Bronchial epithelial cell (primary cell): ENCODE results near the gene VRK1. TPM values are rescaled to one million over a fixed set of nuclear protein-coding genes. Genes with fewer than 3 reads are reported as not detected.

Experiments
- DNase-seq: peaks from one replicate; pipeline ENCODE4 v3.0.0-alpha.2; 2010; ENCODE audit warnings: low read depth
- FAIRE-seq: peaks from 2 replicates; lab custom pipeline; 2011; peaks lifted over from hg19 to GRCh38; lab: Jason Lieb, UNC
- H3K27me3 ChIP-seq: 2 replicates; pipeline ENCODE4 v1.5.1; 2011; ENCODE audit warnings: low read length; ENCODE audit not compliant: control insufficient read depth, insufficient read depth
- H3K36me3 ChIP-seq: 2 replicates; pipeline ENCODE4 v1.5.1; 2011; ENCODE audit warnings: low read length; ENCODE audit not compliant: control insufficient read depth, insufficient read depth
- H3K4me3 ChIP-seq: 2 replicates; pipeline ENCODE4 v1.5.1; 2011; ENCODE audit warnings: mild to moderate bottlenecking, low read depth, low read length, control low read depth
- total RNA-seq: library from RNA; depleted of rRNA; stranded (reverse); fragments of >200 nt; gene quantifications from 2 replicates; pipeline ENCODE4 v1.2.1, GENCODE V29; 2014
- TF ChIP-seq, protein P1 (sequence below): IDR thresholded peaks from 2 replicates; pipeline ENCODE4 v1.5.1; 2011; ENCODE audit warnings: mild to moderate bottlenecking, moderate library complexity, low read length, control low read depth, inconsistent platforms; ENCODE audit not compliant: insufficient read depth, severe bottlenecking

VRK1 gene
- total RNA-seq, 1 donor from 2014 or later, result 12.6 TPM

DNA sequence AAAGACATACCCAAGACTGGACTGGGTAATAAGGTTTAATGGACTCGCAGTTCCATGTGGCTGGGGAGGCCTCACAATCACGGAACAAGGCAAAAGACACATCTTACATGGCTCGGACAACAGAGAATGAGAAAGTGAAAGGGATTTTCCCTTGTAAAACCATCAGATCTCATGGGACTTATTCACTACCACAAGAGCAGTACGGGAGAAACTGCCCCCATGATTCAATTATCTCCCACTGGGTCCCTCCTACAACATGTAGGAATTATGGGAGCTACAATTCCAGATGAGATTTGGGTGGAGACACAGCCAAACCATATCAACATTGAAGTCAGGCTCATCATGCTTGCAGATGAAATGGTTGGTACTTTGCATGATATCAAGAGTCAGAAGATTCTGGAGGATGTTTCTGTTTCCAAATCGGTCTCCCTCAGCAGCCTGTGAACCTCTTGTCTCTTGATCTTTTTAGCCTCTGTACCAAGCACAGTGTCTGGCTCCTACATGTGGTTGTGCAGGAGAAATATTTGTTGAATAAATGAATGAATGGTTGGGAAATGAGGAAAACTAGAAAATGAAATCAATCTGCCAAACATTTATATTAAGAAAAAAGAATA lies 98.6 kb downstream of the VRK1 start:
- no peak for DNase-seq
- no peaks in the 10 kb centered on the region for H3K27me3 ChIP-seq
- TF ChIP-seq, protein P1, sequence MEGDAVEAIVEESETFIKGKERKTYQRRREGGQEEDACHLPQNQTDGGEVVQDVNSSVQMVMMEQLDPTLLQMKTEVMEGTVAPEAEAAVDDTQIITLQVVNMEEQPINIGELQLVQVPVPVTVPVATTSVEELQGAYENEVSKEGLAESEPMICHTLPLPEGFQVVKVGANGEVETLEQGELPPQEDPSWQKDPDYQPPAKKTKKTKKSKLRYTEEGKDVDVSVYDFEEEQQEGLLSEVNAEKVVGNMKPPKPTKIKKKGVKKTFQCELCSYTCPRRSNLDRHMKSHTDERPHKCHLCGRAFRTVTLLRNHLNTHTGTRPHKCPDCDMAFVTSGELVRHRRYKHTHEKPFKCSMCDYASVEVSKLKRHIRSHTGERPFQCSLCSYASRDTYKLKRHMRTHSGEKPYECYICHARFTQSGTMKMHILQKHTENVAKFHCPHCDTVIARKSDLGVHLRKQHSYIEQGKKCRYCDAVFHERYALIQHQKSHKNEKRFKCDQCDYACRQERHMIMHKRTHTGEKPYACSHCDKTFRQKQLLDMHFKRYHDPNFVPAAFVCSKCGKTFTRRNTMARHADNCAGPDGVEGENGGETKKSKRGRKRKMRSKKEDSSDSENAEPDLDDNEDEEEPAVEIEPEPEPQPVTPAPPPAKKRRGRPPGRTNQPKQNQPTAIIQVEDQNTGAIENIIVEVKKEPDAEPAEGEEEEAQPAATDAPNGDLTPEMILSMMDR, result no peak
- no peak overlapping the region for H3K4me3 ChIP-seq
- no peaks in the 10 kb centered on the region for H3K36me3 ChIP-seq
- no peak for FAIRE-seq

DNA sequence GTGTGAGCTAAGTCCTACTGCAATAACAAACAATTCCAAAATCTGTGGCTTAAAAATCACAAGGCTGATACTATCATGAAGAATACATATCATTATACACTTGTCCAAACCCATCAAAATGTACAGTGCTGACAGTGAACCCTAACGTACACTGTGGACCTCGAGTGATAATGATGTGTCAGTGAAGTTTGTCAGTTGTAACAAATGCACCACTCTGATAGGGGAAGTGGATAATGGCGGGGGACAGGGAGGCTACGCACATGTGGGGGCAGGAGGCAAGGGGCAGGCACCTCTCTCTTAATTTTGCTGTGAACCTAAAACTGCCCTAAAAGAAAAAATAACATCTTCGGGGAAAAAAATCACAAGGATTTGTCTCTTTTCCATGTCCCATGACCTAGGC lies 100.0 kb downstream of the VRK1 start:
- TF ChIP-seq, protein P1, result no peak
- Histone ChIP-seq H3K36me3 (no peaks in the 10 kb centered on the region), H3K27me3 (no peaks in the 10 kb centered on the region), H3K4me3 (no peak overlapping the region)
- FAIRE-seq, result no peak
- DNase-seq, result no peak

DNA sequence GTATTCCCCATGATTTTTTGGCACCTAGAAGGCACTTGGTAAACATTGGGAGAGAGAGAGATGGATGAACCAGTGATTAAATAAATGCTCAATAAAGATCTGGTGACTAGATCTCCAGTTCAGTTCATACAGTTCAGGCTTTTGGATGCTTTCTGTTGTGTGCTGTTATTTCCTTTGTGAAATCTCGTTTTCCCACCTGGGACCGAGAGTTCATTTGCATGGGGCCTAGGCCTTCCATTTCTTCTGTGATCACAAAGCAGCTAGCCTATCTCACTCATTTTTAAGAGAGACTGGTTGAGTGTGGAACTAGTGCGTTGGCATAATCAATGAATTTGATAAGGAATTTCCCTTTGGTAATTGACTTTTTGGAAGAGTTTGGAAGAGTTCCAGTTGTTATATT lies 104.0 kb downstream of the VRK1 start:
- TF ChIP-seq, protein P1, result no peak
- H3K4me3 ChIP-seq, result no peak overlapping the region
- FAIRE-seq, result no peak
- no peaks in the 10 kb centered on the region for H3K27me3 ChIP-seq
- DNase-seq, result no peak
- no peaks in the 10 kb centered on the region for H3K36me3 ChIP-seq

DNA sequence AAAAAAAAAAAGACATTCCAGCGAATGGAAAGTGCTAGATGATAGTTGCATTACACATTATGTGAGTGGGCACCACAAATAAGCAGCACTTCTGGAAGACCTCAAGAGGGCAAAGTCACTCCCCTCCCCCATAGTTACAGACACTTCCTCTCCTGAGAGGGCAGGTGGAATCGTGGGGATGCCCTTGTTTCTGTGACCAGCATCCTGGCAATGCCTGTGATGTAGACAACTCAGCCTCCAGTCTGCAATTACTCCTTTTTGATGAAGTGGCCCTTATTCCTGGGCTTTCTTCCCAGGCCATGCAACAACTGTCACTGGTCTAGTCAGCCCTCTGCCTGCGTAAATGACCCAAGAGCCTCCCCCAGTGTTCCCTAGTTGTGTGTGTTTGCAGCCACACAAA lies 104.8 kb downstream of the VRK1 start:
- FAIRE-seq, result no peak
- DNase-seq, result no peak
- Histone ChIP-seq H3K4me3 (no peak overlapping the region), H3K36me3 (no peaks in the 10 kb centered on the region), H3K27me3 (no peaks in the 10 kb centered on the region)
- TF ChIP-seq, protein P1, result no peak

DNA sequence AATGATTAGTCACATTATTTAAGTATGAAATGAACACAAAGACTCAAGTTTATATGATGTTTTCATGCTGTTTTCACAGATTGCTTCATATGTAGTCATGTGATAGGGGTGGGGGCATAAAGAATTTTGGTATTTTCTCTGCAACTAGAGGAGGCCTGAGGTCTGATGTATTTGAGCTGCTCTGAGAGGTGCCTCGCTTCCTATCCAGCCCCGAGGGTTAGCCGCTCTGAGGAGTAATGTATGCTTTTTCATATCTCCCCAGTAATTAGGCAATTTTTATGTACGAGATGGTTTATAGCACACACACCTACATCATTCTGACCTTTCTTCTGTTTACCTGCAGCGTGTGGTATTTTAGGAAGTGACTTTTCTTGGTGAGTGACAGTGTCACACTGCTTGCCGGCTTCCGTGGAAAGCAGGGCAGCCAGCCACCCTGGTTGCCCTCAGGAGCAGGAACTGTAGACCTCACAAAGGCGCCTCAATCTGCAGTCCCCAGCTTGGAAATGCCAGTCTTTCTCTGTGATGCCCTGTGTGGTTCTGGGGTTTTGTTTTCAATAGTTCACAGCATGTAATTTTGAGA lies 106.4 kb downstream of the VRK1 start:
- no peak for DNase-seq
- FAIRE-seq, result no peak
- Histone ChIP-seq H3K27me3 (no peaks in the 10 kb centered on the region), H3K36me3 (no peaks in the 10 kb centered on the region), H3K4me3 (no peak overlapping the region)
- TF ChIP-seq, protein P1, result no peak
